ENCODE data around the gene GOT2. TPM values are rescaled to one million over a fixed set of nuclear protein-coding genes. Genes with fewer than 3 reads are reported as not detected.

Gene GOT2
- 20.3 and 33.5 TPM in 2 replicates for total RNA-seq

GRCh38 chr16:58733671-58734458 is at the start of gene GOT2:
GOT2 (minus strand) TSS chr16:58734316; CDS start chr16:58734228, 88 bp downstream.

GRCh38 chr16:58684354-58685083 is 49.6 kb downstream of the GOT2 start, which contains the start of gene SLC38A7:
SLC38A7 (minus strand) TSS chr16:58684770; CDS start chr16:58680126, 4,644 bp downstream.

Other genes with a start within 250 kb of the GOT2 start
- gene NDRG4, start 234.2 kb downstream of the GOT2 start, total RNA-seq, result 7.0 and 7.3 TPM in 2 replicates
- gene SETD6, start 218.8 kb downstream of the GOT2 start, total RNA-seq, result 13.5 and 13.8 TPM in 2 replicates
- 80.6 and 87.4 TPM in 2 replicates for gene CNOT1, start 104.5 kb downstream of the GOT2 start, total RNA-seq
- gene SLC38A7, start 49.5 kb downstream of the GOT2 start, total RNA-seq, result 17.8 and 23.7 TPM in 2 replicates

Measured in regular cardiac myocyte (primary cell).